Measurements from ENCODE around the gene MRPL49. TPM values are rescaled to one million over a fixed set of nuclear protein-coding genes. Genes with fewer than 3 reads are reported as not detected.

MRPL49 gene
- total RNA-seq (2022; extraction: Qiagen RNA extraction; ENCODE audit: low read depth): 76.2 to 80.9 TPM (median 77.4 TPM) in 5 replicates

GRCh38 chr11:65121865-65122696 lies at the start of gene MRPL49, which contains the start of gene FAU:
MRPL49 (plus strand) TSS chr11:65122321; CDS start chr11:65122347, 26 bp downstream.
FAU (minus strand) TSS chr11:65122134; CDS start chr11:65121813, 321 bp downstream.

GRCh38 chr11:65083834-65084597 lies 38.1 kb upstream of the MRPL49 start, which contains the start of the genes CDCA5 and ZFPL1:
CDCA5 (minus strand) TSS chr11:65084040; CDS start chr11:65083978, 62 bp downstream.
ZFPL1 (plus strand) TSS chr11:65084222; CDS start chr11:65084699, 477 bp downstream.

DNA sequence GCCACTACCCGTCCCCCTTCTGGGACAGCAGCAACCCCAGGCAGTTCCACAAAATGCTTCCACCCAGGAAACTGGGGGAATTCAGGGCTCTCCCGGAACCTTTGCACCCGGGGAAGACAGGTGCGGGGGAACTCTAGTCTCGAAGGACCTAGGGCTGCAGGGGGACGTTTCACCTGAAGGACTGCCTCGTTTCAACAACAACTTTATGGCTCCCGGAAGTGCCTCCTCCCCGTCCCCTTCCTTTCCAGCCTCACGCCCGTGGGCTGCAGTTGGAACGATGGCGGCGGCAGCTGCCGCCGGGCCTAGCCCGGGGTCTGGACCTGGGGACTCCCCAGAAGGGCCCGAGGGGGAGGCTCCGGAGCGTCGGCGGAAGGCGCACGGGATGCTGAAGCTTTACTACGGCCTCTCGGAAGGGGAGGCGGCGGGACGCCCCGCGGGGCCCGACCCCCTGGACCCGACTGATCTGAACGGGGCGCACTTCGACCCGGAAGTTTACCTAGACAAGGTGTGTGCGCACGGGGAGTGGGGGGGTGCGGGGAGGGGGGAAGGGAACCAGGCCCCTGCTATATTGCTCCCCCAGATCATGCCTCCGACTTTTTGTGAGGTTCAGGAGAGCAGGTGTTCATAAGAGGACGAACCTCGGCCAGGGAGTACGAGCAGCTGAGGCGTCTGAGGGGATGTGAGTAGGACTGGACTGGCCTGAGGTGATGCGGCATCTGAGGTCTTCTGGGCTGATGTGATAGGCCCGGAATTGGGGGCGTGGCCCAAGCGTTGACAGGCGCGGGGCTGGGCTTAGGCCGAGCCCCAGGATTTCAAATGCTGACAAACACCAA lies 25.9 kb upstream of the MRPL49 start, which contains the start of gene VPS51:
VPS51 (plus strand) TSS at position 241 of the 833 bp plus-strand sequence; CDS start at position 278, 37 bp downstream.

DNA sequence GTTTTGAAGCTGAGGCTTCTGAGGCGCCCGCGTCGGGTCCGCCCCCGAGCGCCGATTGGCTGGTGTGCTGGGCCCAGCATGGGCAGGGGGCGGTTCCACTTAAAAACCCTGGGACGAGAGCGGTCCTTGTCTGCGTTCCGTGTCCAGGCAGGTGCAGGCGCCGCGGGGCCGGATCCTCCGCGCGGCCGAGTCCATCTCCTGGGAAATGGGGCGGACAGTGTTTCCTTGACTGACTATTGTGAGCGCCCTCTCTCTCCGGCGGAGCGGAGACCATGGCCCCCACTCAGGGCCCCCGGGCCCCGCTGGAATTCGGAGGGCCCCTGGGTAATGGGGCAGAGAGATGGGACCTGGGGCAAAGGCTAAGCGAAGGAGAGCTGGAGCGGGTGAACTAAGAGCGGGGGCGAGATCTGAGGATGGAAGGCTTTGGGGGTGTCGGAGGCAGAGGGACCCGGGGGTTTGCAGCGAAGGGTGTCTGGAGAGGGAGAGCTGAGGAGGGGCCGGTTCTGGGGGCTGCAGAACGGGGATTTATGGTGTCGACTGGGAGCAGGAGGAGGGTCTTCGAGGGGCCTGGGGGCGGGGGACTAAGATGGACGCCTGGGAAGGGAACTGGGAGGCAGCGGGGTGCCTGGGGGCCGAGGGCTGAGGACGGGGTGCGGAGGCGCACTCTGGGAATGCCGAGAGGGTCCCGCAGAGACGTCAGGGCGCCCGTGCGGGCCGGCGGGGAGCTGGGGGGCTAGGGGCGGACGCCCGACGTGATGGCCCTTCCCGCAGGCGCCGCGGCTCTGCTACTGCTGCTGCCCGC lies 10.2 kb upstream of the MRPL49 start, which contains the start of gene TM7SF2:
TM7SF2 (plus strand) TSS at position 129 of the 802 bp plus-strand sequence; CDS start at position 273, 144 bp downstream.

GRCh38 chr11:65117206-65118096 lies 4.7 kb upstream of the MRPL49 start, which contains the start of gene ZNHIT2:
ZNHIT2 (minus strand) TSS chr11:65117701; CDS start chr11:65117653, 48 bp downstream.

GRCh38 chr11:65134240-65134951 lies 12.3 kb downstream of the MRPL49 start, which contains the start of gene SYVN1:
SYVN1 (minus strand) TSS chr11:65134519; CDS start chr11:65133601, 918 bp downstream.

DNA sequence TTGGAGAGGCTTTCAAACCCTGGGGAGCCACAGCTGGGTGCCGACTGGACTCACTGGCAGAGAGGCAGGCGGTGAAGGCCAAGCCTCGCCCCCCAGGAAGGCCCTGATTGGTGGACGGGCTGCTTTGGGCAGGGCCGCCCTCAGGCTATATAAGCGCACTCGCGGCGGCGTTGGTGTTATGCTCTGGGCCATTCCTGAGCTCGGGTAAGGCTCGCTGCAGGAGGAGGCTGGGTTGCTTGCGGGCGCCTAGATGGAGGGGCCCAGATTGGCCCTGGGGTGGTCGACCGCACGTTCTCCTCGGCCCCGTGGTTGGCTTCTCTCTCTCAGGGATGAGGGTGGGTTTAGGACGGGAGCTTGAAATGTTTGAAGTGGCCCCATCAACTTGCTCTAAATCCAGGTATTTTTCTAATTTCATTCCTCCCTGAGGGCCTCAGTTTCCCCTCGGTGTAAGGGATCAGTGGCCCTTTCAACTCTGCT lies 48.0 kb downstream of the MRPL49 start, which contains the start of gene SPDYC:
SPDYC (plus strand) TSS at position 176 of the 477 bp plus-strand sequence. CDS start 1,125 bp downstream, outside the sequence.

Other genes starting within 250 kb of the MRPL49 start
- gene EHD1, start 243.7 kb upstream of the MRPL49 start, total RNA-seq (2022; extraction: Qiagen RNA extraction; ENCODE audit: low read depth): 129 to 169 TPM (median 139 TPM) in 5 replicates
- 16.9 to 25.7 TPM (median 23.3 TPM) in 5 replicates for gene ATG2A, start 205.1 kb upstream of the MRPL49 start, total RNA-seq (2022; extraction: Qiagen RNA extraction; ENCODE audit: low read depth)
- gene PPP2R5B, start 197.6 kb upstream of the MRPL49 start, total RNA-seq (2022; extraction: Qiagen RNA extraction; ENCODE audit: low read depth): 3.7 to 7.1 TPM (median 5.4 TPM) in 5 replicates
- not detected in 5 replicates for gene GPHA2, start 186.4 kb upstream of the MRPL49 start, total RNA-seq (2022; extraction: Qiagen RNA extraction; ENCODE audit: low read depth)
- gene MAJIN, start 150.2 kb upstream of the MRPL49 start, total RNA-seq (2022; extraction: Qiagen RNA extraction; ENCODE audit: low read depth): not detected in 5 replicates
- gene BATF2, start 125.3 kb upstream of the MRPL49 start, total RNA-seq (2022; extraction: Qiagen RNA extraction; ENCODE audit: low read depth): 0.87 to 1.4 TPM (median 1.1 TPM) in 5 replicates
- gene ARL2, start 108.2 kb upstream of the MRPL49 start, total RNA-seq (2022; extraction: Qiagen RNA extraction; ENCODE audit: low read depth): 165 to 187 TPM (median 173 TPM) in 5 replicates
- 22.2 to 25.0 TPM (median 23.3 TPM) in 5 replicates for gene SNX15, start 94.9 kb upstream of the MRPL49 start, total RNA-seq (2022; extraction: Qiagen RNA extraction; ENCODE audit: low read depth)
- gene SAC3D1, start 81.1 kb upstream of the MRPL49 start, total RNA-seq (2022; extraction: Qiagen RNA extraction; ENCODE audit: low read depth): 41.8 to 56.5 TPM (median 48.8 TPM) in 5 replicates
- gene NAALADL1, start 63.8 kb upstream of the MRPL49 start, total RNA-seq (2022; extraction: Qiagen RNA extraction; ENCODE audit: low read depth): not detected in 5 replicates
- gene CDCA5, start 38.3 kb upstream of the MRPL49 start, total RNA-seq (2022; extraction: Qiagen RNA extraction; ENCODE audit: low read depth): 60.5 to 75.2 TPM (median 71.6 TPM) in 5 replicates
- gene ZFPL1, start 38.1 kb upstream of the MRPL49 start, total RNA-seq (2022; extraction: Qiagen RNA extraction; ENCODE audit: low read depth): 28.5 to 35.4 TPM (median 33.5 TPM) in 5 replicates
- 51.6 to 68.1 TPM (median 56.0 TPM) in 5 replicates for gene VPS51, start 26.1 kb upstream of the MRPL49 start, total RNA-seq (2022; extraction: Qiagen RNA extraction; ENCODE audit: low read depth)
- gene TM7SF2, start 10.4 kb upstream of the MRPL49 start, total RNA-seq (2022; extraction: Qiagen RNA extraction; ENCODE audit: low read depth): 4.6 to 9.0 TPM (median 6.1 TPM) in 5 replicates
- 13.2 to 23.0 TPM (median 20.9 TPM) in 5 replicates for gene ZNHIT2, start 4.6 kb upstream of the MRPL49 start, total RNA-seq (2022; extraction: Qiagen RNA extraction; ENCODE audit: low read depth)
- gene FAU, start 187 bp upstream of the MRPL49 start, total RNA-seq (2022; extraction: Qiagen RNA extraction; ENCODE audit: low read depth): 836 to 988 TPM (median 969 TPM) in 5 replicates
- gene SYVN1, start 12.2 kb downstream of the MRPL49 start, total RNA-seq (2022; extraction: Qiagen RNA extraction; ENCODE audit: low read depth): 31.0 to 44.6 TPM (median 42.1 TPM) in 5 replicates
- gene SPDYC, start 47.9 kb downstream of the MRPL49 start, total RNA-seq (2022; extraction: Qiagen RNA extraction; ENCODE audit: low read depth): not detected in 5 replicates
- 96.7 to 116 TPM (median 104 TPM) in 5 replicates for gene CAPN1, start 59.6 kb downstream of the MRPL49 start, total RNA-seq (2022; extraction: Qiagen RNA extraction; ENCODE audit: low read depth)
- 14.1 to 19.3 TPM (median 15.7 TPM) in 5 replicates for gene POLA2, start 139.6 kb downstream of the MRPL49 start, total RNA-seq (2022; extraction: Qiagen RNA extraction; ENCODE audit: low read depth)
- 14.5 to 16.5 TPM (median 14.8 TPM) in 5 replicates for gene CDC42EP2, start 192.5 kb downstream of the MRPL49 start, total RNA-seq (2022; extraction: Qiagen RNA extraction; ENCODE audit: low read depth)
- gene DPF2, start 211.5 kb downstream of the MRPL49 start, total RNA-seq (2022; extraction: Qiagen RNA extraction; ENCODE audit: low read depth): 39.6 to 46.0 TPM (median 41.1 TPM) in 5 replicates
- 0.65 to 1.00 TPM (median 0.86 TPM) in 5 replicates for gene TIGD3, start 232.4 kb downstream of the MRPL49 start, total RNA-seq (2022; extraction: Qiagen RNA extraction; ENCODE audit: low read depth)

All from A549 treated with DMSO at 1 μM for 4 hours (cell line).